ENCODE data around the gene UTP4. TPM values are rescaled to one million over a fixed set of nuclear protein-coding genes. Genes with fewer than 3 reads are reported as not detected.
A peak's percentile ranks its signal among the peaks of the same experiment; 100 is the strongest.

UTP4 gene
- 10 to 100 TPM; 13.3 to 22.0 (median 15.0) TPM for total RNA-seq

- peak within 1 kb of the TSS; percentile 81 for H3K4me3 ChIP-seq (ENCODE audit: low read depth, poor library complexity, severe bottlenecking)
- intact Hi-C loops (cut with DNase I; ENCODE audit: low total_unique reads): no loop called here
- TF ChIP-seq CTCF (IDR thresholded peaks at IDR 0.05) (no peak), POLR2A (IDR thresholded peaks at IDR 0.05) (peak in 1 of 2 donors; percentile 97)
- DNase-seq (ENCODE audit: low spot score in 2 of 2): peak; percentile 73 to 97
- 1% methylated on average over 52 to 61 of the region's 78 CpGs for WGBS, 2 donors
Measured at GRCh38 chr16:69132424-69133252, at the start of gene UTP4, which contains the start of gene CHTF8. Gene UTP4, plus strand, starts transcription at chr16:69132649. Its CDS starts 811 bp downstream, at chr16:69133460. Gene CHTF8, minus strand, starts transcription at chr16:69132588. Its CDS starts 11,130 bp downstream, at chr16:69121458.

GRCh38 chr16:69083306-69083941 is 49.0 kb upstream of the UTP4 start:
- 91 to 96% methylated on average over 13 to 14 of the region's 16 CpGs for WGBS, 2 donors
- intact Hi-C loops (cut with DNase I; ENCODE audit: low total_unique reads): no loop called here
- no peak for DNase-seq (ENCODE audit: low spot score in 2 of 2)
- no peak overlapping the region for H3K4me3 ChIP-seq (ENCODE audit: low read depth, poor library complexity, severe bottlenecking)
- TF ChIP-seq CTCF (IDR thresholded peaks at IDR 0.05): no peak
- no peak for TF ChIP-seq POLR2A (IDR thresholded peaks at IDR 0.05)

GRCh38 chr16:69084289-69084688 is 48.2 kb upstream of the UTP4 start:
- DNase-seq (ENCODE audit: low spot score in 2 of 2): no peak
- intact Hi-C loops (cut with DNase I; ENCODE audit: low total_unique reads): no loop called here
- 70 to 87% methylated on average over 2 of the region's 2 CpGs for WGBS, 2 donors
- TF ChIP-seq CTCF (IDR thresholded peaks at IDR 0.05) (no peak), POLR2A (IDR thresholded peaks at IDR 0.05) (no peak)
- H3K4me3 ChIP-seq (ENCODE audit: low read depth, poor library complexity, severe bottlenecking): no peak overlapping the region

- no peak for TF ChIP-seq POLR2A (IDR thresholded peaks at IDR 0.05)
- TF ChIP-seq CTCF (IDR thresholded peaks at IDR 0.05): no peak
- DNase-seq (ENCODE audit: low spot score in 2 of 2): no peak
- intact Hi-C loops (cut with DNase I; ENCODE audit: low total_unique reads): no loop called here
- H3K4me3 ChIP-seq (ENCODE audit: low read depth, poor library complexity, severe bottlenecking): no peak overlapping the region
- WGBS, 2 donors: 81 to 83% methylated on average over 5 of the region's 5 CpGs
Measured at GRCh38 chr16:69085032-69085695, 47.3 kb upstream of the UTP4 start.

GRCh38 chr16:69087161-69087581 is 45.3 kb upstream of the UTP4 start:
- WGBS, 2 donors: 69 to 78% methylated on average over 3 of the region's 3 CpGs
- intact Hi-C loops (cut with DNase I; ENCODE audit: low total_unique reads): no loop called here
- TF ChIP-seq CTCF (IDR thresholded peaks at IDR 0.05) (no peak), POLR2A (IDR thresholded peaks at IDR 0.05) (no peak)
- H3K4me3 ChIP-seq (ENCODE audit: low read depth, poor library complexity, severe bottlenecking): no peak overlapping the region
- DNase-seq (ENCODE audit: low spot score in 2 of 2): no peak

Data from lower leg skin (tissue), 4 donors.